Ovary (tissue), 9 donors: ENCODE measurements around the gene FGD4. TPM values are rescaled to one million over a fixed set of nuclear protein-coding genes. Genes with fewer than 3 reads are reported as not detected.

Experiments
- DNase-seq, 5 donors: peaks; one replicate each; pipeline ENCODE4 v3.0.0-alpha.2; 2019 to 2020
- H3K27ac ChIP-seq, 2 donors: fragments of 200-600 bp; one replicate each; pipeline versions ENCODE4 v1.5.1 to v1.8.0; 2019 to 2022
- H3K27me3 ChIP-seq: fragments of 200-600 bp; one replicate; pipeline ENCODE4 v1.8.0; 2022
- H3K36me3 ChIP-seq: fragments of 200-600 bp; sonication (generic); one replicate; pipeline ENCODE4 v1.5.1; 2019
- H3K4me1 ChIP-seq: one replicate; pipeline ENCODE4 v1.8.1; 2013; ENCODE audit warnings: mild to moderate bottlenecking, moderate library complexity; ENCODE audit not compliant: insufficient read depth
- H3K4me3 ChIP-seq: fragments of 200-600 bp; sonication (generic); one replicate; pipeline ENCODE4 v1.5.1; 2017
- H3K9me3 ChIP-seq, 2 donors: fragments of 200-600 bp in 1 of 2; sonication (generic) in 1 of 2; one replicate each; pipeline versions ENCODE4 v1.5.1 to v1.8.1; 2013 to 2019; ENCODE audit warnings: mild to moderate bottlenecking in 1 of 2, moderate library complexity in 1 of 2
- EP300 ChIP-seq: sonication (generic); formaldehyde crosslinking; IDR thresholded peaks from one replicate; pipeline ENCODE4 v1.6.1; 2017; ENCODE audit warnings: antibody characterized with exemption
- POLR2A ChIP-seq: fragments of 450-650 bp; IDR thresholded peaks from one replicate; pipeline ENCODE4 v1.6.1; 2017; ENCODE audit warnings: antibody characterized with exemption, mild to moderate bottlenecking, moderate library complexity
- WGBS, 3 donors: extraction: QIAGEN DNeasy Blood & Tissue Kit in 1 of 3; methylation state at CpG; one replicate each; pipeline versions ENCODE4 v1.1.5 to v1.1.7; 2013 to 2017; 5-methylcytosine and 5-hydroxymethylcytosine counted together
- intact Hi-C, 4 donors: fragments of 100-400 bp; cut with DNase I; formaldehyde crosslinking; loops; one replicate each; pipeline versions ENCODE4 v1.11.0 to v1.15.1; 2022 to 2023
- polyA plus RNA-seq, 2 donors: library from polyadenylated mRNA; stranded (reverse); fragments of 200-250 nt in 1 of 2; fragments of 350-450 nt in 1 of 2; fragmentation: Illumina TruSeq in 1 of 2; extraction: RNeasy Lipid Tissue Mini Kit (QIAGEN cat#74804) in 1 of 2; gene quantifications; one replicate each; pipeline ENCODE4 v1.2.3, GENCODE V29; 2013 to 2014
- total RNA-seq, 7 donors: library from RNA; depleted of rRNA in 2 of 7; stranded (reverse); fragments of >200 nt in 2 of 7; fragmentation: NEBNext Ultra II Directional in 3 of 7; extraction: Animal tissue kit (Norgen Biotek cat#: 25700) in 3 of 7; gene quantifications; one replicate each; pipeline versions ENCODE4 v1.1.0 to v1.2.4, GENCODE V29; 2016 to 2023
- TF ChIP-seq, protein P1 (sequence below), 3 donors: fragments of 450-650 bp in 2 of 3; fragments of 200-600 bp in 1 of 3; IDR thresholded peaks; one replicate each; pipeline versions ENCODE4 v1.5.1 to v1.8.0; 2016 to 2022; ENCODE audit warnings: antibody characterized with exemption in 3 of 3, mild to moderate bottlenecking in 1 of 3
- donor health status: DM: no; HTN: no; CAD: no; lungs with moderate emphysema.
- donor health status: DM: no; HTN: no; CAD: no.
- donor health status: Bipolar disorder and iron deficiency.
- donor health status: DM: yes; HTN: yes; CAD: no.
- donor health status: DM: no; HTN: no; CAD: no.
- donor health status: DM: yes; HTN: yes; CAD: no.

Gene FGD4
- total and polyA plus RNA-seq, 9 donors, result 14.6 to 85.0 (median 51.6) TPM

DNA sequence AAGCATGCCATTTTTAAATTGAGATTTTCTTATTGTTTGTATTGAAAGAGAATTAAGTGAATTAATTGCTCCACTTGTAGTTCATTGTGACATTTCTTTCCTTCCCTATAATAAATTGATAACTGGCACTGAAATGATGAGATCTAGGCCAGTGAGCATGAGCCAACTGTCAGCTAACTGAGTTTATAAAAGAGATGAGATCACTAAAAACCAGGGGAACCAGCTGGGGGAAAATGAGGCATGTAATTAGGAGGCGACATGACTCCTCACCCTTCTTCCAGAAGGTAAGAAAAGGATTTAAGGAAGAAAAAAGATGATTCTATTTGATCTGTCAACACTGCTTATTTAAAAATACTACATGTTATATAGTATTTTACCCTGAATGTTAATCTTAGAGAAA is 175.2 kb downstream of the FGD4 start:
- no peak overlapping the region for H3K27ac ChIP-seq
- H3K4me3 ChIP-seq, result no peak overlapping the region
- no peaks in the 10 kb centered on the region for H3K27me3 ChIP-seq
- H3K4me1 ChIP-seq, result peaks cover 5% of the 10 kb centered on the region
- intact Hi-C loops, result no loop called here
- DNase-seq, result no peak
- TF ChIP-seq EP300, result no peak
- TF ChIP-seq, protein P1, sequence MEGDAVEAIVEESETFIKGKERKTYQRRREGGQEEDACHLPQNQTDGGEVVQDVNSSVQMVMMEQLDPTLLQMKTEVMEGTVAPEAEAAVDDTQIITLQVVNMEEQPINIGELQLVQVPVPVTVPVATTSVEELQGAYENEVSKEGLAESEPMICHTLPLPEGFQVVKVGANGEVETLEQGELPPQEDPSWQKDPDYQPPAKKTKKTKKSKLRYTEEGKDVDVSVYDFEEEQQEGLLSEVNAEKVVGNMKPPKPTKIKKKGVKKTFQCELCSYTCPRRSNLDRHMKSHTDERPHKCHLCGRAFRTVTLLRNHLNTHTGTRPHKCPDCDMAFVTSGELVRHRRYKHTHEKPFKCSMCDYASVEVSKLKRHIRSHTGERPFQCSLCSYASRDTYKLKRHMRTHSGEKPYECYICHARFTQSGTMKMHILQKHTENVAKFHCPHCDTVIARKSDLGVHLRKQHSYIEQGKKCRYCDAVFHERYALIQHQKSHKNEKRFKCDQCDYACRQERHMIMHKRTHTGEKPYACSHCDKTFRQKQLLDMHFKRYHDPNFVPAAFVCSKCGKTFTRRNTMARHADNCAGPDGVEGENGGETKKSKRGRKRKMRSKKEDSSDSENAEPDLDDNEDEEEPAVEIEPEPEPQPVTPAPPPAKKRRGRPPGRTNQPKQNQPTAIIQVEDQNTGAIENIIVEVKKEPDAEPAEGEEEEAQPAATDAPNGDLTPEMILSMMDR (IDR thresholded peaks at IDR 0.05), result no peak
- TF ChIP-seq POLR2A, result no peak
- H3K9me3 ChIP-seq, result no peaks in the 10 kb centered on the region
- no peaks in the 10 kb centered on the region for H3K36me3 ChIP-seq
- WGBS, 3 donors, result 94 to 100% (median 96%) methylated on average over 1 of the region's 1 CpG

DNA sequence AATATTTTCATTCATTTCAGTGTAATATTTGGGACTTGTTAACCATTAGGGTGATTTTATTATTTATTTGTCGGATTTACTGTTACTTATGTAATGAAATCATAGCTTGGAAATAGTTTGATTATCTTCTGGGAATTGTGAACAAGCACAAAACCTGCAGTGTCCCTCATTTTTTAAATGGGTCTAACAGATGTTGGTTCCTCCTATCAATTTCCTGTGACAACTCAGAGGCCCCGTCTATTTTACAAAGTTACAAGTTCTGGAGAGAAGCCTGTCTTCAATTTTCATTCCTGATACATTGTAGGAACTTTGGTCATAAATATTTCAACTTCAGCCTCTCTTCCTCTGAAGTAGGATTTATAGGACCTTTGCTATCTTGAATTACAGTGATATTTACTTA is 178.0 kb downstream of the FGD4 start:
- 41 to 52% (median 47%) methylated on average over 2 of the region's 2 CpGs for WGBS, 3 donors
- H3K4me1 ChIP-seq, result peaks cover 5% of the 10 kb centered on the region
- no peak overlapping the region for H3K27ac ChIP-seq
- H3K9me3 ChIP-seq, result no peaks in the 10 kb centered on the region
- no peak for DNase-seq
- H3K27me3 ChIP-seq, result no peaks in the 10 kb centered on the region
- TF ChIP-seq POLR2A, result no peak
- TF ChIP-seq, protein P1 (IDR thresholded peaks at IDR 0.05), result no peak
- intact Hi-C loops, result no loop called here
- H3K36me3 ChIP-seq, result no peaks in the 10 kb centered on the region
- H3K4me3 ChIP-seq, result no peak overlapping the region

DNA sequence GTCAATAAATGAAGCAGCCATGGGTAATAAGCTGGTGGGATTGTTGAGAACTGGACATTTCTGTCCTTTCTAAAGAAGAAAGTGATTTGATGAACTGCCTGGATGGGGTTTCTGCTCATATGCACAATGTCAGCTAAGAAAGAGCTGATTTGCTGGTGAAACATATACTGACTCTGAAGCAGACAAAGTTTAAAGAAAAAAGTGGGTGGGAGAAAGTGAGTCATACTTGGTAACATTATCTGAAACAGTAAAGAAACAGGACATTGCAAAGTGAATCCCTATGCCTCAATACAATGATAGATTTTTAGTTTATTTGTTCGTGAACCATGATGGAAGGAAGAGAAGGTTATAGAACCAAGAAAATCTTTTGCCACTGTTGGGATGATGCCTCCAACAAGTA is 184.2 kb downstream of the FGD4 start:
- H3K4me1 ChIP-seq, result peaks cover 9% of the 10 kb centered on the region
- intact Hi-C loops, result no loop called here
- no peak for DNase-seq
- peak overlapping the region in 1 of 2 donors; percentile 54 for H3K27ac ChIP-seq
- no peaks in the 10 kb centered on the region for H3K27me3 ChIP-seq
- no peak overlapping the region for H3K4me3 ChIP-seq
- H3K36me3 ChIP-seq, result no peaks in the 10 kb centered on the region
- H3K9me3 ChIP-seq, result no peaks in the 10 kb centered on the region
- WGBS, 3 donors, result 88 to 91% (median 90%) methylated on average over 1 of the region's 1 CpG
- TF ChIP-seq POLR2A (no peak), EP300 (no peak)
- TF ChIP-seq, protein P1 (IDR thresholded peaks at IDR 0.05), result no peak

DNA sequence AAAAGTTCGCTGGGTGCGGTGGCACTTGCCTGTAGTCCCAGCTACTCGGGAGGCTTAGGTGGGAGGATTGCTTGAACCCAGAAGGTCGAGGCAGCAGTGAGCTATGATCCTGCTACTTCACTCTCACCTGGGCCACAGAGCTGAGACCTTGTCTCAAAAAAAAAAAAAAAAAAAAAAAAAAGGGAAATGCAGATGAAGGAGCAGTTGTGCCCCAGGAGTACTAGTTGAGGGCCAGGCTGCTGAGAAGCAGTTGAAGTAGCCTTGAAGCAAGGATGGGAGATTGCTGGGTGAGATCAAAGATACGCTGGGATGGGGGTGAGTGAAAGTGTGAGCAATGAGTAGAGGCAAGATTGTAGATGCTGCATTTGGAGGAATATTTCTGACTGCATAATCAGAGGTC is 186.3 kb downstream of the FGD4 start:
- DNase-seq, result no peak
- Histone ChIP-seq H3K27me3 (no peaks in the 10 kb centered on the region), H3K27ac (no peak overlapping the region), H3K4me3 (no peak overlapping the region), H3K4me1 (peaks cover 7% of the 10 kb centered on the region), H3K36me3 (no peaks in the 10 kb centered on the region), H3K9me3 (no peaks in the 10 kb centered on the region)
- 91 to 94% (median 92%) methylated on average over 5 of the region's 5 CpGs for WGBS, 3 donors
- TF ChIP-seq EP300 (no peak), POLR2A (no peak)
- TF ChIP-seq, protein P1 (IDR thresholded peaks at IDR 0.05), result no peak
- intact Hi-C loops, result no loop called here

DNA sequence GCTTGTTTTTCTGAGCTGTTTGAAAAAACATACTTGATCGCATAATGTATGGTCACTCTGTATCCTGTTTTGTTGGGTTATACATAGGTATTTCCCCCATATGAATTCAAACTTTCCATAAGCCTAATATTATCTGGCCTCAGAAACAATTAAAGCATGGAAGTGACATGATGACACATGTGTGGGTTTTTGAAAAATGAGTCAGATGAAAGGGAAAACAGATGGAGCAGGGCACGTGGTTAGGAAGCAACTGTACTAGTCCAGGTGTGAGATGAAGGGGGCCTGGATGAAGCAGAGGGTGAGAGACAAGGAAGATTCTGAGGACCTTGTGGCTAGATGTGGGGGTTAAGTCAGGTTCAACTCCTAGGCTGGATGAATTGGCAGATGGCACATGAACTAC is 187.0 kb downstream of the FGD4 start:
- Histone ChIP-seq H3K4me1 (peaks cover 7% of the 10 kb centered on the region), H3K36me3 (no peaks in the 10 kb centered on the region), H3K27ac (no peak overlapping the region), H3K27me3 (no peaks in the 10 kb centered on the region), H3K4me3 (no peak overlapping the region), H3K9me3 (no peaks in the 10 kb centered on the region)
- DNase-seq, result no peak
- 55 to 65% (median 58%) methylated on average over 2 of the region's 2 CpGs for WGBS, 3 donors
- intact Hi-C loops, result no loop called here
- TF ChIP-seq EP300 (no peak), POLR2A (no peak)
- TF ChIP-seq, protein P1 (IDR thresholded peaks at IDR 0.05), result no peak
